HepG2 (cell line): Measurements from ENCODE around the gene PHKB. TPM values are rescaled to one million over a fixed set of nuclear protein-coding genes. Genes with fewer than 3 reads are reported as not detected.

Experiments used
- ATAC-seq: fragments of 200-7000 bp; cut with Tn5 transposase; 3 replicates; pipeline ENCODE4 v1.9.1; 2020; ENCODE audit warnings: mild to moderate bottlenecking, moderate library complexity
- BruUV-seq: library from RNA; stranded (reverse); fragments of 400-500 nt; replicated peaks from 2 replicates; lab custom pipeline; 2021; lab: Mats Ljungman, UMichigan
- CTCF ChIA-PET: fragments of 300-600 bp; formaldehyde crosslinking; extraction: SDS; loops from one replicate; lab custom pipeline; 2021; ENCODE audit warnings: low total read pairs, inconsistent platforms, low intra/inter-chr PET ratio; lab: Yijun Ruan, JAX
- POLR2A ChIA-PET: fragments of 350-600 bp; sonication (Branson Sonifier 250); formaldehyde crosslinking; loops from one replicate; lab custom pipeline; 2020; ENCODE audit warnings: antibody characterized with exemption, inconsistent platforms; lab: Yijun Ruan, JAX
- DNase-seq: peaks from one replicate; pipeline ENCODE4 v3.0.0-alpha.2; 2015; ENCODE audit warnings: low spot score
- FAIRE-seq: peaks from 3 replicates; lab custom pipeline; 2011; peaks lifted over from hg19 to GRCh38; lab: Jason Lieb, UNC
- H2AFZ ChIP-seq: one replicate; pipeline ENCODE4 v1.6.1; 2011; ENCODE audit warnings: low read length, inconsistent platforms
- H3K27ac ChIP-seq: fragments of 300-600 bp; 3 replicates; pipeline ENCODE4 v1.8.0; 2011; ENCODE audit warnings: mixed run types, mild to moderate bottlenecking, mixed read lengths, low read length, inconsistent platforms; ENCODE audit not compliant: insufficient read depth; ENCODE audit errors: extremely low read length
- H3K27me3 ChIP-seq, 2 experiments: fragments of 200-600 bp in 1 of 2; 2 replicates in 1 of 2; 3 replicates in 1 of 2; pipeline versions ENCODE4 v1.6.0 to v1.8.0; 2011; ENCODE audit warnings: low read length in 2 of 2, mild to moderate bottlenecking in 2 of 2, moderate library complexity in 2 of 2, inconsistent platforms in 1 of 2; ENCODE audit not compliant: insufficient read depth in 2 of 2, control insufficient read depth in 1 of 2
- H3K36me3 ChIP-seq, 2 experiments: fragments of 200-600 bp in 1 of 2; replicated peaks in 1 of 2; 2 replicates in 1 of 2; 3 replicates in 1 of 2; pipeline versions ENCODE4 v1.5.1 to v1.8.0; 2011; ENCODE audit warnings: low read length in 2 of 2, inconsistent platforms in 1 of 2; ENCODE audit not compliant: insufficient read depth in 2 of 2, control insufficient read depth in 1 of 2
- H3K4me1 ChIP-seq: 2 replicates; pipeline ENCODE4 v1.5.1; 2012; ENCODE audit warnings: low read length, inconsistent platforms; ENCODE audit not compliant: insufficient read depth
- H3K4me2 ChIP-seq: 2 replicates; pipeline ENCODE4 v1.6.0; 2011; ENCODE audit warnings: low read depth, low read length, inconsistent platforms
- H3K4me3 ChIP-seq, 3 experiments: fragments of 200-600 bp in 1 of 3; sonication (generic), shearing (Covaris generic) in 1 of 3; replicated peaks in 1 of 3; 2 replicates each; pipeline ENCODE4 v1.5.1; 2011 to 2016; ENCODE audit warnings: low read length in 3 of 3, inconsistent platforms in 2 of 3, low read depth in 2 of 3, mild to moderate bottlenecking in 2 of 3, control low read depth in 1 of 3, mixed read lengths in 1 of 3; ENCODE audit not compliant: insufficient read depth in 1 of 3
- H3K79me2 ChIP-seq: one replicate; pipeline ENCODE4 v1.6.1; 2011; ENCODE audit warnings: low read length, inconsistent platforms; ENCODE audit not compliant: insufficient read depth
- H3K9ac ChIP-seq: 2 replicates; pipeline ENCODE4 v1.6.0; 2011; ENCODE audit warnings: mild to moderate bottlenecking, low read depth, low read length, inconsistent platforms; ENCODE audit not compliant: insufficient read depth
- H3K9me3 ChIP-seq: 2 replicates; pipeline ENCODE4 v1.5.1; 2012; ENCODE audit warnings: mild to moderate bottlenecking, low read length
- H4K20me1 ChIP-seq: 2 replicates; pipeline ENCODE4 v1.6.0; 2011; ENCODE audit warnings: inconsistent platforms, mild to moderate bottlenecking, low read length, moderate library complexity; ENCODE audit not compliant: insufficient read depth
- ADNP ChIP-seq: sonication (generic); formaldehyde crosslinking; IDR thresholded peaks from 2 replicates; pipeline ENCODE4 v1.4.0; 2020; ENCODE audit warnings: missing genetic modification reagents
- CEBPB ChIP-seq: IDR thresholded peaks from 2 replicates; pipeline ENCODE4 v1.6.1; 2011; ENCODE audit warnings: low read depth, low read length, improper control_type of control experiment, borderline replicate concordance
- ZNF101 ChIP-seq: sonication (generic); formaldehyde crosslinking; IDR thresholded peaks from 2 replicates; pipeline ENCODE4 v1.4.0; 2020; ENCODE audit warnings: mild to moderate bottlenecking, low read depth, missing genetic modification reagents, borderline replicate concordance
- WGBS: methylation state at CpG from one replicate; pipeline ENCODE4 v1.1.6; 2017; ENCODE audit warnings: low lambda C conversion rate; 5-methylcytosine and 5-hydroxymethylcytosine counted together
- in situ Hi-C: cut with HindIII; loops from 2 replicates; pipeline ENCODE4 v1.10.0; 2017; ENCODE audit warnings: low pct_unique_long_range_greater_than_20kb; ENCODE audit not compliant: extremely low pct_ligation_motif_present
- intact Hi-C: fragments of 100-400 bp; cut with micrococcal nuclease; formaldehyde crosslinking; loops from one replicate; pipeline ENCODE4 v1.10.0; 2022; ENCODE audit not compliant: unreplicated experiment
- polyA plus RNA-seq, 8 experiments: library from polyadenylated mRNA; depleted of rRNA in 3 of 8; stranded (reverse) in 7 of 8; unstranded in 1 of 8; fragments of >200 nt; fragmentation: Illumina TruSeq in 4 of 8; extraction: Trizol in 4 of 8; gene quantifications; 2 replicates each; pipeline versions ENCODE4 v1.2.1 to v1.2.3, GENCODE V29; 2011 to 2016; ENCODE audit warnings: low read depth in 4 of 8, missing spikeins in 1 of 8, mixed read lengths in 1 of 8; ENCODE audit not compliant: insufficient read depth in 1 of 8
- total RNA-seq, 5 experiments: library from RNA; depleted of rRNA; stranded (reverse); fragments of >200 nt; fragmentation: Illumina TruSeq; extraction: Trizol; gene quantifications; 2 replicates each; pipeline ENCODE4 v1.2.3, GENCODE V29; 2016; ENCODE audit warnings: low read depth in 1 of 5
- TF ChIP-seq, protein P1 (sequence below): sonication (generic); formaldehyde crosslinking; IDR thresholded peaks from 2 replicates; pipeline ENCODE4 v1.8.0; 2022; ENCODE audit warnings: missing genetic modification reagents, mild to moderate bottlenecking, inconsistent platforms, borderline replicate concordance
- TF ChIP-seq, protein P2 (sequence below): sonication (generic); formaldehyde crosslinking; IDR thresholded peaks from 2 replicates; pipeline ENCODE4 v1.4.0; 2020; ENCODE audit warnings: missing genetic modification reagents

PHKB gene
- total and polyA plus RNA-seq, 2 of the 13 experiments (the other 11 are each of a cell fraction or from before 2014, with no cell fraction given) = 66.0 to 80.8 TPM

DNA sequence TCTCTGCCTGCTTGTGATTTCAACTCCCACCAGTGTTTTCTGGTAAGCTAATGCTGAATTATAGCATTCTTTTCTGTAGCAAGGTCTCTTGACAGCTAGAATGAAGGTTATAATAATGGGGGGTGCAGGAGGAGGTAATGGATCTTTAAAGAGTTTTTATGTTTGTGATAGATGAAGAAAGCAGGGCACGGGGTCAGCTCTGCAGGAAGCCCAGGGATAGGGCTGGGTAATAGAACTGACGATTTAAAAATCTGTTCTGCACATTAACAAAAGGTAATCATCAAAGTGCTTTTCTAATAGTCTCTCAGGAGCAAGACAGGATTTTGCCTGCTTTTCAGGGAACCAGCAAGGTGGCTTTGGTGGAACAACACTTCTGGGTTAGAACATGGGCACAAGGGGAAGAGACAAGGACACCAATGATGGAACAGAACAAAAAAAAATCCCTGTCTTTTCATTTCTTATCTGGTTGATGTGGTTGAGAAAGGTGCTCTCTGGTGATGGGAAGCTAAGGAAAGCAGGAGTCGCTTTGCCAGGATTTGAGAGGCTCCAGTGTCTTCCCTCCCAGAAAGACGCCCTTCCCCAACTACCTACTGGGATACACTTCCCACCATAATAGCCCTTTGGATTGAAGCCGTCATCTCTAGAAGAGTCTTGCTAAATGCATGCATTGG is 263.1 kb downstream of the PHKB start:
- no peak overlapping the region for H3K9ac ChIP-seq
- no TSS peak for BruUV-seq
- no peak overlapping the region for H3K27ac ChIP-seq
- no peak for ATAC-seq
- TF ChIP-seq, protein P1, sequence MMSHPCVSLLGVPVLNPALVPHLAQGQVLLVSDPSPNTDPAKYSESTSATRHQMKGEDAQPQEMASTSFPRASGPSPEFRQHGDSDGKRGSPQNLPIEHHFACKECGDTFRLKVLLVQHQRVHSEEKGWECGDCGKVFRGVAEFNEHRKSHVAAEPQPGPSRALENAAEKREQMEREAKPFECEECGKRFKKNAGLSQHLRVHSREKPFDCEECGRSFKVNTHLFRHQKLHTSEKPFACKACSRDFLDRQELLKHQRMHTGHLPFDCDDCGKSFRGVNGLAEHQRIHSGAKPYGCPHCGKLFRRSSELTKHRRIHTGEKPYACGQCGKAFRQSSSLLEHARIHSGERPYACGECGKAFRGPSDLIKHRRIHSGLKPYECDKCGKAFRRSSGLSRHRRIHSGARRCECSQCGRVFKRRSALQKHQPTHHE (CRISPR knock-in tag) = no peak
- TF ChIP-seq, protein P2, sequence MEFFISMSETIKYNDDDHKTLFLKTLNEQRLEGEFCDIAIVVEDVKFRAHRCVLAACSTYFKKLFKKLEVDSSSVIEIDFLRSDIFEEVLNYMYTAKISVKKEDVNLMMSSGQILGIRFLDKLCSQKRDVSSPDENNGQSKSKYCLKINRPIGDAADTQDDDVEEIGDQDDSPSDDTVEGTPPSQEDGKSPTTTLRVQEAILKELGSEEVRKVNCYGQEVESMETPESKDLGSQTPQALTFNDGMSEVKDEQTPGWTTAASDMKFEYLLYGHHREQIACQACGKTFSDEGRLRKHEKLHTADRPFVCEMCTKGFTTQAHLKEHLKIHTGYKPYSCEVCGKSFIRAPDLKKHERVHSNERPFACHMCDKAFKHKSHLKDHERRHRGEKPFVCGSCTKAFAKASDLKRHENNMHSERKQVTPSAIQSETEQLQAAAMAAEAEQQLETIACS (CRISPR knock-in tag) = no peak
- TF ChIP-seq ADNP (CRISPR knock-in tag) (no peak), ZNF101 (CRISPR knock-in tag) (no peak), CEBPB (no peak)
- ChIA-PET POLR2A (no interaction called here), CTCF (no interaction called here)
- no peaks in the 10 kb centered on the region for H3K4me1 ChIP-seq
- FAIRE-seq = no peak
- no peak overlapping the region for H3K4me3 ChIP-seq
- H3K9me3 ChIP-seq = no peaks in the 10 kb centered on the region
- intact Hi-C loops (no loop called here), in situ Hi-C loops (no loop called here)
- no peak for DNase-seq
- WGBS = 34% methylated on average over 5 of the region's 5 CpGs
- no peak overlapping the region for H2AFZ ChIP-seq
- no peaks in the 10 kb centered on the region for H3K79me2 ChIP-seq
- peaks cover 0 to 9% of the 10 kb centered on the region in 2 experiments; a peak in 1 of 5 replicates for H3K27me3 ChIP-seq
- H4K20me1 ChIP-seq = no peaks in the 10 kb centered on the region
- H3K4me2 ChIP-seq = no peak overlapping the region
- no peaks in the 10 kb centered on the region for H3K36me3 ChIP-seq
